Caco-2 (cell line): ENCODE results near the gene METAP1. TPM values are rescaled to one million over a fixed set of nuclear protein-coding genes. Genes with fewer than 3 reads are reported as not detected.

Experiments
- BruUV-seq: library from RNA; stranded (reverse); fragments of 400-500 nt; replicated peaks from 2 replicates; lab custom pipeline; 2021; lab: Mats Ljungman, UMichigan
- CTCF ChIA-PET: fragments of 300-600 bp; sonication (Branson Sonifier 250); formaldehyde crosslinking; loops from one replicate; lab custom pipeline; 2022; ENCODE audit warnings: antibody characterized with exemption; lab: Charles Lee
- POLR2A ChIA-PET: fragments of 300-600 bp; sonication (Branson Sonifier 250); formaldehyde crosslinking; loops from one replicate; lab custom pipeline; 2022; ENCODE audit warnings: antibody characterized with exemption; lab: Charles Lee
- DNase-seq, 2 experiments: peaks; one replicate each; pipeline versions ENCODE4 v3.0.0 to v3.0.0-alpha.2; 2020 to 2022
- H3K27me3 ChIP-seq: replicated peaks from 2 replicates; pipeline ENCODE4 v1.6.0; 2011; ENCODE audit warnings: low read length; ENCODE audit not compliant: control insufficient read depth, insufficient read depth
- H3K36me3 ChIP-seq: 2 replicates; pipeline ENCODE4 v1.5.1; 2011; ENCODE audit warnings: low read length; ENCODE audit not compliant: control insufficient read depth, insufficient read depth
- H3K4me1 ChIP-seq: fragments of 250-450 bp; sonication (Bioruptor Pico); 2 replicates; pipeline ENCODE4 v1.5.1; 2020; ENCODE audit warnings: mild to moderate bottlenecking
- H3K4me3 ChIP-seq: 2 replicates; pipeline ENCODE4 v1.5.1; 2011; ENCODE audit warnings: low read depth, mild to moderate bottlenecking, control low read depth, low read length
- H3K9me3 ChIP-seq: fragments of 250-450 bp; sonication (Bioruptor Pico); 2 replicates; pipeline ENCODE4 v1.5.1; 2020; ENCODE audit warnings: mild to moderate bottlenecking, moderate library complexity
- H3K27ac Mint-ChIP-seq: one replicate; pipeline ENCODE4 v1.8.0; 2022; ENCODE audit warnings: mixed read lengths; ENCODE audit not compliant: unreplicated experiment
- H3K27me3 Mint-ChIP-seq: one replicate; pipeline ENCODE4 v1.8.0; 2022; ENCODE audit warnings: mixed read lengths; ENCODE audit not compliant: insufficient read depth, unreplicated experiment
- H3K36me3 Mint-ChIP-seq: one replicate; pipeline ENCODE4 v1.8.0; 2022; ENCODE audit warnings: mild to moderate bottlenecking, mixed read lengths; ENCODE audit not compliant: insufficient read depth, unreplicated experiment
- H3K4me1 Mint-ChIP-seq: one replicate; pipeline ENCODE4 v1.8.0; 2022; ENCODE audit warnings: low read depth, mixed read lengths; ENCODE audit not compliant: unreplicated experiment
- H3K4me3 Mint-ChIP-seq: one replicate; pipeline ENCODE4 v1.8.0; 2022; ENCODE audit warnings: mild to moderate bottlenecking, moderate library complexity, mixed read lengths; ENCODE audit not compliant: unreplicated experiment
- H3K9me3 Mint-ChIP-seq: one replicate; pipeline ENCODE4 v1.8.0; 2022; ENCODE audit warnings: mixed read lengths; ENCODE audit not compliant: unreplicated experiment
- CTCF ChIP-seq, 2 experiments: fragments of 200-600 bp in 1 of 2; IDR thresholded peaks; 1 replicate in 1 of 2; 2 replicates in 1 of 2; pipeline versions ENCODE4 v1.5.1 to v1.8.0; 2011 to 2022; ENCODE audit warnings: antibody characterized with exemption in 1 of 2, control low read depth in 1 of 2, inconsistent platforms in 1 of 2, low read depth in 1 of 2, low read length in 1 of 2, mild to moderate bottlenecking in 1 of 2, moderate library complexity in 1 of 2; ENCODE audit not compliant: insufficient read depth in 1 of 2, severe bottlenecking in 1 of 2, unreplicated experiment in 1 of 2
- intact Hi-C: fragments of 100-400 bp; cut with micrococcal nuclease; formaldehyde crosslinking; loops from one replicate; pipeline ENCODE4 v1.10.0; 2022; ENCODE audit not compliant: unreplicated experiment
- total RNA-seq: library from RNA; stranded (reverse); gene quantifications from 2 replicates; pipeline ENCODE4 v1.2.3, GENCODE V29; 2022

Gene METAP1
- total RNA-seq, 1 experiment from 2014 or later: 83.0 TPM

GRCh38 chr4:99058228-99058627 is 62.7 kb downstream of the METAP1 start:
- Histone ChIP-seq H3K4me1 (peaks cover 9% of the 10 kb centered on the region; the same call in 1 of the 2 replicates), H3K4me3 (no peak overlapping the region), H3K27me3 (no peaks in the 10 kb centered on the region), H3K36me3 (no peaks in the 10 kb centered on the region), H3K9me3 (no peaks in the 10 kb centered on the region)
- intact Hi-C loops: no loop called here
- POLR2A ChIA-PET: no interaction called here
- no peak overlapping the region for H3K27ac Mint-ChIP-seq
- CTCF ChIA-PET: interaction anchor here (1.0 kb wide), 1 partner anchor 63 kb away, joined by 4 read pairs; the partner anchor contains the start of gene METAP1
- no peaks in the 10 kb centered on the region for H3K27me3 Mint-ChIP-seq
- peaks cover 22% of the 10 kb centered on the region for H3K4me1 Mint-ChIP-seq
- H3K4me3 Mint-ChIP-seq: no peak overlapping the region
- DNase-seq: no peak
- no peak for TF ChIP-seq CTCF (IDR thresholded peaks at IDR 0.05; ENCODE audit: insufficient read depth in 1 of 2, low read depth in 1 of 2, low read length in 1 of 2, severe bottlenecking in 1 of 2, unreplicated experiment in 1 of 2)
- H3K9me3 Mint-ChIP-seq: no peaks in the 10 kb centered on the region
- peaks cover 70% of the 10 kb centered on the region for H3K36me3 Mint-ChIP-seq
- no TSS peak for BruUV-seq

GRCh38 chr4:99059550-99059949 is 64.0 kb downstream of the METAP1 start:
- BruUV-seq: no TSS peak

GRCh38 chr4:99061048-99061700 is 65.7 kb downstream of the METAP1 start:
- H3K27me3 ChIP-seq: no peaks in the 10 kb centered on the region
- H3K9me3 Mint-ChIP-seq: no peaks in the 10 kb centered on the region
- peaks cover 81% of the 10 kb centered on the region for H3K36me3 Mint-ChIP-seq
- no peak overlapping the region for H3K4me3 Mint-ChIP-seq
- ChIA-PET POLR2A (no interaction called here), CTCF (interaction anchor here (0.8 kb wide), 1 partner anchor 66 kb away, joined by 3 read pairs; no protein-coding TSS in a partner anchor)
- H3K27ac Mint-ChIP-seq: no peak overlapping the region
- 0 out of 2 replicates have a peak, but pooled peaks cover 3% of the 10 kb centered on the region for H3K4me1 ChIP-seq
- no TSS peak for BruUV-seq
- DNase-seq: peak in 1 of 2 experiments; percentile 10
- H3K4me3 ChIP-seq: no peak overlapping the region
- peaks cover 17% of the 10 kb centered on the region for H3K4me1 Mint-ChIP-seq
- no peaks in the 10 kb centered on the region for H3K9me3 ChIP-seq
- intact Hi-C loops: loop anchor here (1.0 kb wide), 1 partner anchor 36 kb away; no protein-coding TSS in a partner anchor
- no peaks in the 10 kb centered on the region for H3K27me3 Mint-ChIP-seq
- no peak for TF ChIP-seq CTCF (IDR thresholded peaks at IDR 0.05; ENCODE audit: insufficient read depth in 1 of 2, low read depth in 1 of 2, low read length in 1 of 2, severe bottlenecking in 1 of 2, unreplicated experiment in 1 of 2)
- H3K36me3 ChIP-seq: no peaks in the 10 kb centered on the region

More at GRCh38 chr4:99059550-99059949, 64.0 kb downstream of the METAP1 start:
- peak overlapping the region; percentile 75 for H3K27ac Mint-ChIP-seq
- H3K4me3 Mint-ChIP-seq: no peak overlapping the region
- TF ChIP-seq CTCF (IDR thresholded peaks at IDR 0.05; ENCODE audit: insufficient read depth in 1 of 2, low read depth in 1 of 2, low read length in 1 of 2, severe bottlenecking in 1 of 2, unreplicated experiment in 1 of 2): no peak
- H3K4me1 Mint-ChIP-seq: peaks cover 22% of the 10 kb centered on the region
- no peaks in the 10 kb centered on the region for H3K9me3 Mint-ChIP-seq
- DNase-seq: no peak
- POLR2A ChIA-PET: no interaction called here
- H3K27me3 ChIP-seq: no peaks in the 10 kb centered on the region
- no peaks in the 10 kb centered on the region for H3K36me3 ChIP-seq
- H3K27me3 Mint-ChIP-seq: no peaks in the 10 kb centered on the region
- H3K9me3 ChIP-seq: no peaks in the 10 kb centered on the region
- H3K36me3 Mint-ChIP-seq: peaks cover 73% of the 10 kb centered on the region
- no peak overlapping the region for H3K4me3 ChIP-seq
- intact Hi-C loops: no loop called here
- H3K4me1 ChIP-seq: peaks cover 9% of the 10 kb centered on the region; the same call in 1 of the 2 replicates
- CTCF ChIA-PET: interaction anchor here (0.5 to 0.6 kb wide), 2 partner anchors 64 to 773 kb away, joined by 3 to 5 read pairs; partner anchors contain the start of gene METAP1
